ENCODE results near the gene ANO7.

The ANO7 gene

DNA sequence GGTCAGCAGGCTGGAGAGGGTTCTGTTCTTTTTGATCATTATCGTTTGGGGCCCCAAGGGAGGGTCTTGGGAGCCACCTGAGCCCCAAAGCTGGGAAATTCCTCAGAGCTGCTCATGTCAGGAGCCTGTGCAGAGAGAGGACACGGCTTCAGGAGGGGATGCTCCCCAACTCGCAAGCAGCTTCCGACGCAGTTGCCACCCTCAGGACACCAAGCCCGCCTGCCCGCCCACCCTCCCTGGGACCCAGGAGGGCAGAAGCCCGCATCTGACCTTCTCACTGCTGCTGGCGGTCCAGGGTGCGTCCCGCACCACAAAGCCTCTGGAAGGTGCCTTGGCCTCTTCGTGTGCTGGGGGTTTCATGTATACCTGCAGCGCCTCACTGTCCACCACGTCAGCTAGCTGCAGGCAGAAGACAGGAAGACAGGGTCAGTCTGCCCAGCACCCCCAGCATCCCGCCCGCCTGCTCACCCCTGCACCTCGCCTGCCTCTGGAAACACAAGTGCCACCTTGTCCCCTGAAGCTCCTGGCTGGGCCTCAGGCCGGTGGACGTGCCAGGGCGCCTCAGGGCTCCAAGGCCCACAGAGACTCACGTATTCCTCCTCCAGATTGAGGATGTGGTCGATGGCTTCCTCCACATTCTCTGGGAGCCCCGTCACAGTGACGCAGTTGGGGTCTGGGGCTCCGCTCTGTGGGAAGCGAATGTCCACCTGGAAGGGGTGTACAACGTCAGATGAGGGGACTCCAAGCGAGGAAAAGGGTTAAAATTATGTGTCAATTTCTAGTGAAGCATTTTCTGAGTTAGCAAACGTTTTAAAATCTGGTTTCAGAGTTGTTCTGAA is 41.3 kb downstream of the ANO7 start:
- no peak overlapping the region for H3K4me3 ChIP-seq (ENCODE audit: low read depth, low read length)
- no peak for DNase-seq (ENCODE audit: low read depth)
- no peak for TF ChIP-seq CTCF (conservative IDR thresholded peaks at IDR 0.05; ENCODE audit: low read depth, low read length)

GRCh38 chr2:241230435-241230834 is 42.0 kb downstream of the ANO7 start:
- no peak for TF ChIP-seq CTCF (conservative IDR thresholded peaks at IDR 0.05; ENCODE audit: low read depth, low read length)
- no peak overlapping the region for H3K4me3 ChIP-seq (ENCODE audit: low read depth, low read length)
- DNase-seq (ENCODE audit: low read depth): no peak

GRCh38 chr2:241232736-241233575 is 44.5 kb downstream of the ANO7 start:
- DNase-seq (ENCODE audit: low read depth): no peak
- H3K4me3 ChIP-seq (ENCODE audit: low read depth, low read length): no peak overlapping the region
- TF ChIP-seq CTCF (conservative IDR thresholded peaks at IDR 0.05; ENCODE audit: low read depth, low read length): no peak

GRCh38 chr2:241234066-241234790 is 45.8 kb downstream of the ANO7 start:
- no peak for DNase-seq (ENCODE audit: low read depth)
- H3K4me3 ChIP-seq (ENCODE audit: low read depth, low read length): no peak overlapping the region
- no peak for TF ChIP-seq CTCF (conservative IDR thresholded peaks at IDR 0.05; ENCODE audit: low read depth, low read length)

DNA sequence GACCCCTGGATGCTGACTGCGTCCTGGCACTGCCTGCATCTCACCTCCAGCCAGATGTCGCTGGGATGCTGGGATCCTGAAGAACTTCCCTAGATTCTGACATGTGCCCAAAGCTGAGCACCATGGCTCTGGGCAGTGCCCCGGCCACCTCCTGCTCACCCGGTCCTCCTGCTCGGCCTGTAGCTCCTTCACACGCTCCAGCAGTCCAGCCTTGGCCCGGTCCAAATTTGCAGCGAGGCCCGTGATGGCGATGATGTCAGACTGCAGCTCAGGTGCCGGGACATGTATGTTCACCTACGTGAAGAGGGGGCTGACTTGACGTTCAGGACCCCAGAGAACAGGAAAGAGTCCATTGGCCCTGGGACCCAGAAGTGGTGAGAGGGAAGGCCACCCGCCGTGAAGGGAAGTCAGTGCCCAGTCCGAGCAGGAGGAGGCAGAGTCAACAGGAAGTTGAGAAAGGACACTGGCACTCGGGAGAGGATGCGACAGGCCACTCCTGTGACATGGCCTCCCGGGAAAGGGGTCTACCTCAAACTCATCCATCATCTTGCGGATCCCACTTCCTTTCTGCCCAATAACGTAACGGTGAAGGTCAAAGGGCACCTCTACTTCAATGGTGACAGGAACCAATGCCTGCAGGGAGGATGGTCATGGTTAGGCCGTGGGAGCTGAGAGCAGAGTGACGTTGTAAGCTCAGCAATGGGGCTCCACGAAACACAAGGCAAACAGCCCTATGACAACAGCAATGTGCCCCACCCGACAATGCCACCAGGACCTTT is 46.7 kb downstream of the ANO7 start:
- H3K4me3 ChIP-seq (ENCODE audit: low read depth, low read length): no peak overlapping the region
- no peak for DNase-seq (ENCODE audit: low read depth)
- TF ChIP-seq CTCF (conservative IDR thresholded peaks at IDR 0.05; ENCODE audit: low read depth, low read length): no peak

DNA sequence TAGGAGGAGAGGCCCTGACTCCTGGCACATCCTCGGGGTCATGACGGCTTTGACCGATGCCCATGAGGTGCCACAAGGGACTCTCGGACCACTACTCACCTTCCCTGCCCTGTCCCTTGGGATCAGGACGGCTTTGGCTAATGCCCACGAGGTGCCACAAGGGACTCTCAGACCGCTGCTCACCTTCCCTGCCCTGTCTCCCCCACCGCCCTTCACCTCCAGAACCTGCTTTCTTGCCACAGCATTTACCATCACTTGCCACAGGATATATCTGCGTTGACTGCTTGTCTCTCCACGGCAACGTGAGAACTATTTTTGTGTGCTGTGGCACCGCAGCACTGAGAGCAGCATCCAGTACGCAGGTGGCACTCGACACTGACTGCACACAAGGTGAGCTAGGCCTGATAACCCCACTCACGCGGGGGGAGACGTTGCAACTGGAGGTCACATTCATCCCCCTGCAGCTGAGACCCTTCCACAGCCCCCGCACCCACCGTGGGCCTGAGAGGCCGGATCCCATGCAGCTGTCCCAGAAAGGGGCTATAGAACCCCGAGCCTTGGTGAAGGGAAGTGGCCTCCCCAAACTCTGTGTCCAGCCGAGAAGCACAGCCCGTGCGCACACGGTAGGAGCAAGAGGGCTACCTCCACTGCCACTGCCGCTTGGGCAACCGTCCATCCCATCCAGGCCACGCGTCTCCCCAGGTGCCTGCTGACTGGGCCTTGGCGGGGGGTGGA is 47.5 kb downstream of the ANO7 start:
- DNase-seq (ENCODE audit: low read depth): no peak
- H3K4me3 ChIP-seq (ENCODE audit: low read depth, low read length): no peak overlapping the region
- no peak for TF ChIP-seq CTCF (conservative IDR thresholded peaks at IDR 0.05; ENCODE audit: low read depth, low read length)
